T-helper 1 cell treated with Interleukin-12 subunit alpha and Interleukin-12 subunit beta and Interleukin-4 antibody, amounts not matched to agents 30 μg/mL and 1 μg/mL, for 36 hours (primary cell): ENCODE results near the gene SCARF2.
A peak's percentile ranks its signal among the peaks of the same experiment; 100 is the strongest.
"Not testable (repeated sequence)": the region's sequence is repeated elsewhere in the genome, so short reads cannot be mapped to it uniquely, and the experiment has no call there.

ENCODE experiments used
- H3K27ac Mint-ChIP-seq: one replicate; pipeline ENCODE4 v1.8.0; 2021; ENCODE audit warnings: mild to moderate bottlenecking, mixed read lengths
- H3K27me3 Mint-ChIP-seq: one replicate; pipeline ENCODE4 v1.8.0; 2021; ENCODE audit warnings: low read depth, mixed read lengths
- H3K36me3 Mint-ChIP-seq: one replicate; pipeline ENCODE4 v1.8.0; 2021; ENCODE audit warnings: low read depth, mixed read lengths
- H3K4me1 Mint-ChIP-seq: one replicate; pipeline ENCODE4 v1.8.0; 2021; ENCODE audit warnings: low read depth, mixed read lengths
- H3K4me3 Mint-ChIP-seq: one replicate; pipeline ENCODE4 v1.8.0; 2021; ENCODE audit warnings: mild to moderate bottlenecking, moderate library complexity, mixed read lengths
- H3K9me3 Mint-ChIP-seq: one replicate; pipeline ENCODE4 v1.8.0; 2021; ENCODE audit warnings: mixed read lengths

Gene SCARF2

GRCh38 chr22:20420157-20420842 lies 17.3 kb downstream of the SCARF2 start:
- Mint-ChIP-seq H3K4me3 (no peak overlapping the region), H3K4me1 (peaks cover 2% of the 10 kb centered on the region), H3K9me3 (no peaks in the 10 kb centered on the region), H3K27ac (no peak overlapping the region), H3K36me3 (peaks cover 2% of the 10 kb centered on the region), H3K27me3 (peaks cover 27% of the 10 kb centered on the region)

GRCh38 chr22:20419664-20419951 lies 18.0 kb downstream of the SCARF2 start:
- peaks cover 2% of the 10 kb centered on the region for H3K36me3 Mint-ChIP-seq
- H3K4me3 Mint-ChIP-seq: no peak overlapping the region
- no peak overlapping the region for H3K27ac Mint-ChIP-seq
- H3K4me1 Mint-ChIP-seq: peaks cover 2% of the 10 kb centered on the region
- H3K27me3 Mint-ChIP-seq: peaks cover 27% of the 10 kb centered on the region
- no peaks in the 10 kb centered on the region for H3K9me3 Mint-ChIP-seq

GRCh38 chr22:20418211-20418788 lies 19.3 kb downstream of the SCARF2 start:
- no peaks in the 10 kb centered on the region for H3K4me1 Mint-ChIP-seq
- H3K4me3 Mint-ChIP-seq: peak overlapping the region; percentile 47
- H3K9me3 Mint-ChIP-seq: no peaks in the 10 kb centered on the region
- H3K27me3 Mint-ChIP-seq: peaks cover 18% of the 10 kb centered on the region
- H3K27ac Mint-ChIP-seq: no peak overlapping the region
- no peaks in the 10 kb centered on the region for H3K36me3 Mint-ChIP-seq

GRCh38 chr22:20415699-20416098 lies 21.9 kb downstream of the SCARF2 start:
- H3K9me3 Mint-ChIP-seq: not testable (repeated sequence)

GRCh38 chr22:20415241-20415640 lies 22.4 kb downstream of the SCARF2 start:
- H3K4me3 Mint-ChIP-seq, H3K9me3 Mint-ChIP-seq, H3K36me3 Mint-ChIP-seq, H3K27ac Mint-ChIP-seq, H3K4me1 Mint-ChIP-seq: not testable (repeated sequence)
- peaks cover 18% of the 10 kb centered on the region for H3K27me3 Mint-ChIP-seq

More at GRCh38 chr22:20415699-20416098, 21.9 kb downstream of the SCARF2 start:
- H3K36me3 Mint-ChIP-seq, H3K27ac Mint-ChIP-seq, H3K4me1 Mint-ChIP-seq, H3K4me3 Mint-ChIP-seq: not testable (repeated sequence)
- H3K27me3 Mint-ChIP-seq: peaks cover 18% of the 10 kb centered on the region

- Mint-ChIP-seq H3K27ac (no peak overlapping the region), H3K4me1 (no peaks in the 10 kb centered on the region), H3K27me3 (peaks cover 18% of the 10 kb centered on the region), H3K9me3 (no peaks in the 10 kb centered on the region), H3K4me3 (no peak overlapping the region), H3K36me3 (no peaks in the 10 kb centered on the region)
Observed at GRCh38 chr22:20414450-20414849, 23.2 kb downstream of the SCARF2 start.

- Mint-ChIP-seq H3K9me3 (no peaks in the 10 kb centered on the region), H3K4me1 (no peaks in the 10 kb centered on the region), H3K27ac (no peak overlapping the region), H3K4me3 (no peak overlapping the region), H3K27me3 (peaks cover 14% of the 10 kb centered on the region), H3K36me3 (no peaks in the 10 kb centered on the region)
Observed at GRCh38 chr22:20414059-20414440, 23.6 kb downstream of the SCARF2 start.

GRCh38 chr22:20413217-20414058 lies 24.2 kb downstream of the SCARF2 start:
- H3K9me3 Mint-ChIP-seq: no peaks in the 10 kb centered on the region
- no peaks in the 10 kb centered on the region for H3K4me1 Mint-ChIP-seq
- no peak overlapping the region for H3K27ac Mint-ChIP-seq
- H3K36me3 Mint-ChIP-seq: no peaks in the 10 kb centered on the region
- H3K27me3 Mint-ChIP-seq: peaks cover 12% of the 10 kb centered on the region
- no peak overlapping the region for H3K4me3 Mint-ChIP-seq

- no peak overlapping the region for H3K27ac Mint-ChIP-seq
- no peaks in the 10 kb centered on the region for H3K9me3 Mint-ChIP-seq
- peaks cover 12% of the 10 kb centered on the region for H3K27me3 Mint-ChIP-seq
- no peaks in the 10 kb centered on the region for H3K36me3 Mint-ChIP-seq
- H3K4me1 Mint-ChIP-seq: no peaks in the 10 kb centered on the region
- no peak overlapping the region for H3K4me3 Mint-ChIP-seq
Observed at GRCh38 chr22:20412474-20413216, 25.0 kb downstream of the SCARF2 start.

GRCh38 chr22:20409385-20409784 lies 28.2 kb downstream of the SCARF2 start:
- not testable (repeated sequence) for H3K9me3 Mint-ChIP-seq, H3K4me1 Mint-ChIP-seq, H3K27ac Mint-ChIP-seq, H3K36me3 Mint-ChIP-seq, H3K4me3 Mint-ChIP-seq, H3K27me3 Mint-ChIP-seq

GRCh38 chr22:20408891-20409290 lies 28.7 kb downstream of the SCARF2 start:
- Mint-ChIP-seq H3K36me3 (peaks cover 4% of the 10 kb centered on the region), H3K27ac (no peak overlapping the region), H3K27me3 (no peaks in the 10 kb centered on the region), H3K9me3 (no peaks in the 10 kb centered on the region), H3K4me3 (no peak overlapping the region), H3K4me1 (peaks cover under 1% of the 10 kb centered on the region)

GRCh38 chr22:20407829-20408228 lies 29.8 kb downstream of the SCARF2 start:
- peaks cover 9% of the 10 kb centered on the region for H3K4me1 Mint-ChIP-seq
- peaks cover 8% of the 10 kb centered on the region for H3K36me3 Mint-ChIP-seq
- no peak overlapping the region for H3K27ac Mint-ChIP-seq
- H3K27me3 Mint-ChIP-seq: no peaks in the 10 kb centered on the region
- no peak overlapping the region for H3K4me3 Mint-ChIP-seq
- no peaks in the 10 kb centered on the region for H3K9me3 Mint-ChIP-seq

GRCh38 chr22:20406686-20407408 lies 30.8 kb downstream of the SCARF2 start:
- peaks cover 9% of the 10 kb centered on the region for H3K4me1 Mint-ChIP-seq
- no peak overlapping the region for H3K27ac Mint-ChIP-seq
- H3K27me3 Mint-ChIP-seq: no peaks in the 10 kb centered on the region
- H3K36me3 Mint-ChIP-seq: peaks cover 8% of the 10 kb centered on the region
- H3K9me3 Mint-ChIP-seq: no peaks in the 10 kb centered on the region
- no peak overlapping the region for H3K4me3 Mint-ChIP-seq
